SK-N-SH treated with all-trans-retinoic acid at 6 μM for 48 hours (cell line): Measurements from ENCODE around the gene OR10C1.
"Not testable (repeated sequence)": the region's sequence is repeated elsewhere in the genome, so short reads cannot be mapped to it uniquely, and the experiment has no call there.

Experiments
- ARNTL ChIP-seq: fragments of 450-650 bp; formaldehyde crosslinking; IDR thresholded peaks from 2 replicates; pipeline ENCODE4 v1.5.0; 2020; ENCODE audit warnings: low read depth, mild to moderate bottlenecking, moderate library complexity, borderline replicate concordance
- CSDC2 ChIP-seq: fragments of 250-450 bp; sonication (Bioruptor Pico); IDR thresholded peaks from 2 replicates; pipeline ENCODE4 v1.5.0; 2020; ENCODE audit warnings: mild to moderate bottlenecking, moderate library complexity
- GLIS3 ChIP-seq: fragments of 250-450 bp; sonication (Bioruptor Pico); IDR thresholded peaks from 2 replicates; pipeline ENCODE4 v1.5.0; 2020; ENCODE audit warnings: mild to moderate bottlenecking, moderate library complexity
- ISL1 ChIP-seq: fragments of 250-450 bp; sonication (Bioruptor Pico); IDR thresholded peaks from 2 replicates; pipeline ENCODE4 v2.1.2; 2022; ENCODE audit warnings: mild to moderate bottlenecking, moderate library complexity
- PATZ1 ChIP-seq: fragments of 250-450 bp; sonication (Bioruptor Pico); IDR thresholded peaks from 2 replicates; pipeline ENCODE4 v1.8.0; 2020; ENCODE audit warnings: mild to moderate bottlenecking, moderate library complexity, borderline replicate concordance
- POU6F1 ChIP-seq: fragments of 250-450 bp; sonication (Bioruptor Pico); IDR thresholded peaks from 2 replicates; pipeline ENCODE4 v1.8.0; 2021; ENCODE audit warnings: low read depth, mild to moderate bottlenecking, moderate library complexity, borderline replicate concordance
- TCF4 ChIP-seq: fragments of 250-450 bp; sonication (Bioruptor Pico); IDR thresholded peaks from 2 replicates; pipeline ENCODE4 v1.8.0; 2021; ENCODE audit warnings: mild to moderate bottlenecking, moderate library complexity, borderline replicate concordance
- ZFP3 ChIP-seq: fragments of 250-450 bp; sonication (Bioruptor Pico); IDR thresholded peaks from 2 replicates; pipeline ENCODE4 v1.5.0; 2020; ENCODE audit warnings: mild to moderate bottlenecking, moderate library complexity
- ZFP30 ChIP-seq: fragments of 450-650 bp; formaldehyde crosslinking; IDR thresholded peaks from 2 replicates; pipeline ENCODE4 v1.5.0; 2022; ENCODE audit warnings: mild to moderate bottlenecking, moderate library complexity
- ZNF70 ChIP-seq: fragments of 450-650 bp; formaldehyde crosslinking; IDR thresholded peaks from 2 replicates; pipeline ENCODE4 v1.5.0; 2020; ENCODE audit warnings: mild to moderate bottlenecking, moderate library complexity

GRCh38 chr6:29444031-29444430 is 4.9 kb downstream of the OR10C1 start:
- not testable (repeated sequence) for TF ChIP-seq ZFP3 (CRISPR knock-in tag); ZNF70; ARNTL (CRISPR knock-in tag); PATZ1 (CRISPR knock-in tag); GLIS3; TCF4 (CRISPR knock-in tag); POU6F1 (CRISPR knock-in tag); ISL1; CSDC2; ZFP30 (CRISPR knock-in tag)
